ENCODE measurements around the gene MASP1. TPM values are rescaled to one million over a fixed set of nuclear protein-coding genes. Genes with fewer than 3 reads are reported as not detected.

The MASP1 gene
- total and polyA plus RNA-seq, 8 donors = 0.06 to 1.3 (median 0.35) TPM

DNA sequence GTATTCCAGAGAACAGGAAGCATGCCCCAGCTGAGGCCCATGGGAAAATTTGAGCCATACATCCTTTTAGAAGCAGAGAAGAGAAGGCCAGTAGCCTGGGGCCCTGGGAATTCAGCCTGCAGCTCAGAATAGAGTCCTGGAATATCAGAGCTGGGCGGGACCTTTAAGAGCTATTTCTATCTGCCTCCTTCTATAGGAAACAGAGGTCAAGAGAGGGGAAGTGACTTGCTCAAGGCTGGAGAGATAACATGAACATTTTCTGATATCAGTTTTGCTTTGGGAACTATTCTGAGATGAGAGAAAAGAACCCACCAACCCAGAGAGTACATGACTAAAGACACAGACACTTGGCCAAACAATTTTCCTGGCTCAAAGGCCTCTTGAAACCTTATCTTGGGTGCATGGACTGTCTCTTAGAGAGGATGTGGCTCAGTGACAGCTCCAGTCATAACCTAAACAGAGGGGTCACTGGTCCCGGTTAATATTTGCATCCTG is 26.0 kb downstream of the MASP1 start:
- H3K27me3 ChIP-seq = no peaks in the 10 kb centered on the region
- H3K4me3 ChIP-seq = no peak overlapping the region
- H3K27ac ChIP-seq = peak overlapping the region in 1 of 4 donors; percentile 56
- intact Hi-C loops (cut with DNase I) = no loop called here
- DNase-seq (no peak), ATAC-seq (no peak), FAIRE-seq (no peak)
- no peaks in the 10 kb centered on the region for H3K36me3 ChIP-seq
- WGBS, 2 donors = 82 to 88% methylated on average over 2 of the region's 2 CpGs
- TF ChIP-seq, protein P1, sequence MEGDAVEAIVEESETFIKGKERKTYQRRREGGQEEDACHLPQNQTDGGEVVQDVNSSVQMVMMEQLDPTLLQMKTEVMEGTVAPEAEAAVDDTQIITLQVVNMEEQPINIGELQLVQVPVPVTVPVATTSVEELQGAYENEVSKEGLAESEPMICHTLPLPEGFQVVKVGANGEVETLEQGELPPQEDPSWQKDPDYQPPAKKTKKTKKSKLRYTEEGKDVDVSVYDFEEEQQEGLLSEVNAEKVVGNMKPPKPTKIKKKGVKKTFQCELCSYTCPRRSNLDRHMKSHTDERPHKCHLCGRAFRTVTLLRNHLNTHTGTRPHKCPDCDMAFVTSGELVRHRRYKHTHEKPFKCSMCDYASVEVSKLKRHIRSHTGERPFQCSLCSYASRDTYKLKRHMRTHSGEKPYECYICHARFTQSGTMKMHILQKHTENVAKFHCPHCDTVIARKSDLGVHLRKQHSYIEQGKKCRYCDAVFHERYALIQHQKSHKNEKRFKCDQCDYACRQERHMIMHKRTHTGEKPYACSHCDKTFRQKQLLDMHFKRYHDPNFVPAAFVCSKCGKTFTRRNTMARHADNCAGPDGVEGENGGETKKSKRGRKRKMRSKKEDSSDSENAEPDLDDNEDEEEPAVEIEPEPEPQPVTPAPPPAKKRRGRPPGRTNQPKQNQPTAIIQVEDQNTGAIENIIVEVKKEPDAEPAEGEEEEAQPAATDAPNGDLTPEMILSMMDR (IDR thresholded peaks at IDR 0.05) = no peak
- H3K4me1 ChIP-seq = peaks cover 9 to 25% (median 16%) of the 10 kb centered on the region in 3 donors
- H3K9me3 ChIP-seq = no peaks in the 10 kb centered on the region

DNA sequence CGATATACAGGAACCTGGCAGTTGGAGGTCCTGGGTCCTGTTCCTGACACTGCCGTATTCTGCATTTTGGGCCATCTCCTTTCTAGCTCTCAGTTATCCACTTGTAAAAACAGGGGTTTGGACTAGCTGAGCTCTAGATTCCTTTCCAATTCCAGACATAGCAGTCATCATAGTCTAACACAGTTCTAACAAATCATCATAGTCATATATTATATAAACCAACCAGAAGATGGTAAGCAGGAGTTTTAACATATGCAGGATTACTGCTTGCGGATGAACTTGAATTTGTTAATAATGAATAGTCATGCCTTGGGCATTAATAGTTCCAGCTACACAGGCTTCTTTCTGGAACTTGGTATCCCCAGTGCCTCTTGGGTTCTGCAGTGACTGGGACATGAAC is 26.6 kb downstream of the MASP1 start:
- no peaks in the 10 kb centered on the region for H3K9me3 ChIP-seq
- H3K4me3 ChIP-seq = no peak overlapping the region
- FAIRE-seq (no peak), DNase-seq (no peak), ATAC-seq (no peak)
- H3K4me1 ChIP-seq = peaks cover 9 to 25% (median 16%) of the 10 kb centered on the region in 3 donors
- H3K27me3 ChIP-seq = no peaks in the 10 kb centered on the region
- TF ChIP-seq, protein P1 (IDR thresholded peaks at IDR 0.05) = no peak
- 89 to 93% methylated on average over 3 of the region's 3 CpGs for WGBS, 2 donors
- intact Hi-C loops (cut with DNase I) = no loop called here
- H3K27ac ChIP-seq = peak overlapping the region in 2 of 4 donors; percentile 28 to 56
- H3K36me3 ChIP-seq = no peaks in the 10 kb centered on the region

DNA sequence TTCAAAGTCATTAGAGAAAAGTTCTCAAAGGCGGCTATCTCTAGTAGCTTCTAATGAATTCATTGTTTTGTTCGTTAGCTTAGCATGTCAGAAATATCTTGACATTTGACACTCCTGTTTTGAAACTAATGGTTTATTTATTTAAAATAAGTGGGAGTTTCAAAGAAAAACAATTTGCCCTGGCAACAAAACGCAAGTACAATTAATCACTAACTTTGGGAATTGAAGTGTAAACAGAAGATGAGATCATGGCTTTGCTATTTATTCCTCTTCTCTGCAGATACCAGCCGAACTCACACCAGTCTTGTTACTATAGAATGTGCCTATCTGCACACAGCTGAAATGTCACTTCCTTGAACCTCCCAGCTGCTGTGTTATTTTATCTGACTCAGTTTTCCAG is 27.5 kb downstream of the MASP1 start:
- peak; percentile 93 to 96 (median 96) for ATAC-seq
- H3K36me3 ChIP-seq = no peaks in the 10 kb centered on the region
- intact Hi-C loops (cut with DNase I) = no loop called here
- DNase-seq = peak in 1 of 6 donors; percentile 20
- peak overlapping the region in 2 of 4 donors; percentile 28 to 56 for H3K27ac ChIP-seq
- no peak for FAIRE-seq
- H3K4me1 ChIP-seq = peaks cover 9 to 25% (median 16%) of the 10 kb centered on the region in 3 donors
- H3K27me3 ChIP-seq = no peaks in the 10 kb centered on the region
- WGBS, 2 donors = 8 to 11% methylated on average over 4 of the region's 4 CpGs
- TF ChIP-seq, protein P1 (IDR thresholded peaks at IDR 0.05) = no peak
- no peaks in the 10 kb centered on the region for H3K9me3 ChIP-seq
- H3K4me3 ChIP-seq = no peak overlapping the region

DNA sequence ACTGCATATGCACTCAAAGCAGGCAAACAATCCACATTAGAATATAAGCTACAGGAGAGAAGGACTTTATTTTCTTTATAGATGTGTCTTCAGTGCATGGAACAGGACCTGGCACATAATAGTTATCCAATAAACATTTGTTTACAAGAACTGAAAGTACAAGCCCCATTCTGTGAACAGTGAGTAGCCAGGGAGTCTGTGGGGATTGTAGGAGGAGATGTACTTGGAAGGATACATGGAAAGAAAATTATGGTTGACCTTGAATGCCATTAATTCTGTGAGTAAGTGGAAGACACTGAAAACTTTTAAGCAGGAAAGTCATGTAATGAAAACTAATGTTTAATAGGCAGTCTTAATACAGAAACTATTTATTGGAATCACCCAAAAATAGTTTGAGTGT is 28.3 kb downstream of the MASP1 start:
- Histone ChIP-seq H3K4me3 (no peak overlapping the region), H3K9me3 (no peaks in the 10 kb centered on the region), H3K27me3 (no peaks in the 10 kb centered on the region), H3K4me1 (peaks cover 9 to 25% (median 16%) of the 10 kb centered on the region in 3 donors), H3K27ac (peak overlapping the region in 2 of 4 donors; percentile 19 to 56), H3K36me3 (no peaks in the 10 kb centered on the region)
- DNase-seq (no peak), ATAC-seq (peak in 3 of 4 donors; percentile 15 to 44 (median 19)), FAIRE-seq (no peak)
- TF ChIP-seq, protein P1 (IDR thresholded peaks at IDR 0.05) = no peak
- intact Hi-C loops (cut with DNase I) = no loop called here

DNA sequence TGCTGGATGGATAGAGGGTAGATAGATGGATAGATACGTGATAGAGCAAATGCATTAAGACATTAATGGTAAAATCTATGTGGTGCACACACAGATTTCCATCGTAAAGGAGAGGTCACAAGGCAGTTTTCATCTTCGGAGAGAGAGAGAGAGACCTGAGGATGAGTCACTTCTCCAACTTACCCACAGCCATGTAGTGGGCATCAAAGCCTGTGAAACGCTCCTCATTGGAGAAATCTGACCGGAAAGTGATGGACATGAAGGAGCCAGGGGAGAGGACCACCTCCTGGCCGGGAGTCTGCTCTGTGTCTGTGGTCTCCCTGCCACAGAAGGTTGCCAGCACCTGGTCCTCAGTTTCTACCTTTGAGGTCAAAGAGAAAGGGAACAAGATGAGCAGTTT is 29.2 kb downstream of the MASP1 start:
- H3K27me3 ChIP-seq = no peaks in the 10 kb centered on the region
- ATAC-seq = no peak
- no peak overlapping the region for H3K27ac ChIP-seq
- H3K9me3 ChIP-seq = no peaks in the 10 kb centered on the region
- DNase-seq = no peak
- H3K4me3 ChIP-seq = no peak overlapping the region
- FAIRE-seq = no peak
- H3K4me1 ChIP-seq = peaks cover 9 to 25% (median 16%) of the 10 kb centered on the region in 3 donors
- intact Hi-C loops (cut with DNase I) = no loop called here
- no peaks in the 10 kb centered on the region for H3K36me3 ChIP-seq
- TF ChIP-seq, protein P1 (IDR thresholded peaks at IDR 0.05) = no peak
- 76 to 81% methylated on average over 6 of the region's 6 CpGs for WGBS, 2 donors

Data from pancreas (tissue), 10 donors.